Body of pancreas (tissue), 4 donors: ENCODE measurements around the gene CAMTA1. TPM values are rescaled to one million over a fixed set of nuclear protein-coding genes. Genes with fewer than 3 reads are reported as not detected.
A peak's percentile ranks its signal among the peaks of the same experiment; 100 is the strongest.

Experiments used
- ATAC-seq: fragments of 150-250 bp; one replicate; pipeline ENCODE4 v1.9.1; 2016
- DNase-seq, 4 donors: peaks; one replicate each; pipeline ENCODE4 v3.0.0-alpha.2; 2019
- H3K27ac ChIP-seq, 4 donors: fragments of 200-600 bp; sonication (generic); 1 replicate in 3 of 4; 2 replicates in 1 of 4; pipeline versions ENCODE4 v1.5.1 to v1.6.1; 2016 to 2019; ENCODE audit warnings: mild to moderate bottlenecking in 1 of 4, mixed read lengths in 1 of 4, moderate library complexity in 1 of 4
- H3K27me3 ChIP-seq, 2 donors: fragments of 200-600 bp; sonication (generic); one replicate each; pipeline ENCODE4 v1.6.0; 2016; ENCODE audit warnings: mild to moderate bottlenecking in 1 of 2
- H3K36me3 ChIP-seq, 2 donors: fragments of 200-600 bp; sonication (generic); replicated peaks in 1 of 2; 2 replicates each; pipeline ENCODE4 v1.5.1; 2016; ENCODE audit warnings: low read depth in 2 of 2; ENCODE audit not compliant: insufficient read depth in 1 of 2
- H3K4me1 ChIP-seq: fragments of 200-600 bp; sonication (generic); one replicate; pipeline ENCODE4 v1.6.0; 2016
- H3K4me3 ChIP-seq, 2 donors: fragments of 200-600 bp; sonication (generic); 1 replicate in 1 of 2; 2 replicates in 1 of 2; pipeline ENCODE4 v1.5.1; 2016 to 2019
- H3K9me3 ChIP-seq, 3 donors: fragments of 200-600 bp; sonication (generic); 1 replicate in 2 of 3; 2 replicates in 1 of 3; pipeline ENCODE4 v1.5.1; 2016
- POLR2A ChIP-seq, 3 donors: fragments of 450-650 bp; IDR thresholded peaks; one replicate each; pipeline ENCODE4 v1.6.1; 2016; ENCODE audit warnings: antibody characterized with exemption in 3 of 3, mild to moderate bottlenecking in 2 of 3
- WGBS, 2 donors: methylation state at CpG; one replicate each; pipeline ENCODE4 v1.1.5; 2017; 5-methylcytosine and 5-hydroxymethylcytosine counted together
- intact Hi-C: fragments of 100-400 bp; cut with DNase I; formaldehyde crosslinking; loops from one replicate; pipeline ENCODE4 v1.15.1; 2023
- total RNA-seq, 2 donors: library from RNA; depleted of rRNA; stranded (reverse); fragments of >200 nt; gene quantifications; one replicate each; pipeline ENCODE4 v1.1.0, GENCODE V29; 2016
- TF ChIP-seq, protein P1 (sequence below), 7 experiments: fragments of 450-650 bp in 4 of 7; fragments of 200-600 bp in 3 of 7; sonication (generic) in 3 of 7; IDR thresholded peaks; one replicate each; pipeline ENCODE4 v1.5.1; 2016 to 2019; ENCODE audit warnings: antibody characterized with exemption in 7 of 7

CAMTA1 gene
- total RNA-seq, 2 donors from 2014 or later: 36.3 to 59.7 TPM

DNA sequence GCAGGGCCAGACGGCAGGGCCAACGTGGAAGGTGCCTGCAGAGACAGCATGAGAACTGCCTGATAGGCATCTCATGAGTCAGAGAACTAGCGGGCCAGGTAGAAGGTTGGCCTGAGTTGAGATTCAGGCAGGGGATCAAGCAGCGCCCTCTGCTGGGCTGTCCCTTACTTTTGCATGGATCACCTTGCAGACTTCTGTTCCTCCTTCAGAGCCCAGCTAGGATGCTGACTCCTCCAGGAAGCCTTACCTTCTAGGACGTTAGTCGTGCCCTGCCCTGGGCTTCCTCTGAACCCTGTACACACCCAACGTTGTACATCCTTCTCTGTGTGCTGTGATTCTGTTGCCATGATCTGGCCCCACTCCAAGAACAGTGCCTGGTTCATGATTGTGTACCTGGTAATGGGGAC is 754.5 kb downstream of the CAMTA1 start:
- Histone ChIP-seq H3K9me3 (no peaks in the 10 kb centered on the region), H3K36me3 (no peaks in the 10 kb centered on the region), H3K4me3 (no peak overlapping the region), H3K27me3 (no peaks in the 10 kb centered on the region), H3K4me1 (no peaks in the 10 kb centered on the region), H3K27ac (no peak overlapping the region)
- ATAC-seq (peak; percentile 24), DNase-seq (peak; percentile 45 to 59 (median 56))
- 30 to 44% methylated on average over 7 of the region's 7 CpGs for WGBS, 2 donors
- intact Hi-C loops: no loop called here
- no peak for TF ChIP-seq POLR2A (IDR thresholded peaks at IDR 0.05)
- TF ChIP-seq, protein P1, sequence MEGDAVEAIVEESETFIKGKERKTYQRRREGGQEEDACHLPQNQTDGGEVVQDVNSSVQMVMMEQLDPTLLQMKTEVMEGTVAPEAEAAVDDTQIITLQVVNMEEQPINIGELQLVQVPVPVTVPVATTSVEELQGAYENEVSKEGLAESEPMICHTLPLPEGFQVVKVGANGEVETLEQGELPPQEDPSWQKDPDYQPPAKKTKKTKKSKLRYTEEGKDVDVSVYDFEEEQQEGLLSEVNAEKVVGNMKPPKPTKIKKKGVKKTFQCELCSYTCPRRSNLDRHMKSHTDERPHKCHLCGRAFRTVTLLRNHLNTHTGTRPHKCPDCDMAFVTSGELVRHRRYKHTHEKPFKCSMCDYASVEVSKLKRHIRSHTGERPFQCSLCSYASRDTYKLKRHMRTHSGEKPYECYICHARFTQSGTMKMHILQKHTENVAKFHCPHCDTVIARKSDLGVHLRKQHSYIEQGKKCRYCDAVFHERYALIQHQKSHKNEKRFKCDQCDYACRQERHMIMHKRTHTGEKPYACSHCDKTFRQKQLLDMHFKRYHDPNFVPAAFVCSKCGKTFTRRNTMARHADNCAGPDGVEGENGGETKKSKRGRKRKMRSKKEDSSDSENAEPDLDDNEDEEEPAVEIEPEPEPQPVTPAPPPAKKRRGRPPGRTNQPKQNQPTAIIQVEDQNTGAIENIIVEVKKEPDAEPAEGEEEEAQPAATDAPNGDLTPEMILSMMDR (IDR thresholded peaks at IDR 0.05): peak in 6 of 7 experiments; percentile 12 to 35 (median 26)

DNA sequence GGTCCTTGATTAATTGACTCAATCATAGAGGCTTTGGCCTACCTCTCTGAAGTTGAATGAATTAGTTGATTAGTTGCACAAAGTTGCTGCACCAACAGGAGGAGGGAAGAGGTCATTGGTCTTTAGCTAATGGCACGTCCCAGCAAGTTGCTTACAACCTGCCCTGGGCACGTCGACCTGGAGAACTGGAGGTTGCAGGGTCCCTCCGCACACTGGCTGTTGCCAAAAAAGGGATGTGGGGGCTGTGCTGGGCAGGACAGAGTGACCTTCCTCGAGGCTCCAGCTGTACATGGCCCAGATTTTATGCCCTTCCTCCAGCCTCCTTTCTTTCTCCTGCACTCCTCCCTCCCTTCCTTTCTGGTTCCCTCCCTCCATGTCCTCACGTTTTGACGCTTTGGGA is 755.6 kb downstream of the CAMTA1 start:
- H3K4me3 ChIP-seq: no peak overlapping the region
- no peaks in the 10 kb centered on the region for H3K36me3 ChIP-seq
- DNase-seq: no peak
- ATAC-seq: no peak
- H3K27me3 ChIP-seq: no peaks in the 10 kb centered on the region
- WGBS, 2 donors: 66 to 67% methylated on average over 7 of the region's 7 CpGs
- H3K4me1 ChIP-seq: no peaks in the 10 kb centered on the region
- TF ChIP-seq, protein P1 (IDR thresholded peaks at IDR 0.05): no peak
- TF ChIP-seq POLR2A (IDR thresholded peaks at IDR 0.05): no peak
- H3K27ac ChIP-seq: no peak overlapping the region
- H3K9me3 ChIP-seq: no peaks in the 10 kb centered on the region
- intact Hi-C loops: no loop called here

DNA sequence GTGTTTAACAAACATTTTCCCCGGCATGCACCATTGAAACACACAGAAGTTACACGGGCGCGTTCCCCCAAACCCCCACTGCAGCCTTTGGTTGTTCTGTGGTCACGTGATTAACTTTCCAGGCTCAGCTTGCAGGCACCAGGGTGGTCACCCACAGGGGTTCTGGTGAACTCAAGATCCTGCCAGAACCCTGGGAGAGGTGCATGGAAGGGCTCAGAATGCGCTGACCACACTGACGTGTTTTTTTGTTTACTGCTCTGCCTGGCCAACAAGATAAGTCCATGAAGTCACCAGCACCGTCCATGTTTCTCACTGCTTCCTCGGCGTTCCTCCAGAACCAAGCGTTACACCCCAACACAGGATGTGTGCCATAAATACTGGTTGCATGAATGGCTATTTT is 756.4 kb downstream of the CAMTA1 start:
- WGBS, 2 donors: 65 to 75% methylated on average over 11 of the region's 11 CpGs

DNA sequence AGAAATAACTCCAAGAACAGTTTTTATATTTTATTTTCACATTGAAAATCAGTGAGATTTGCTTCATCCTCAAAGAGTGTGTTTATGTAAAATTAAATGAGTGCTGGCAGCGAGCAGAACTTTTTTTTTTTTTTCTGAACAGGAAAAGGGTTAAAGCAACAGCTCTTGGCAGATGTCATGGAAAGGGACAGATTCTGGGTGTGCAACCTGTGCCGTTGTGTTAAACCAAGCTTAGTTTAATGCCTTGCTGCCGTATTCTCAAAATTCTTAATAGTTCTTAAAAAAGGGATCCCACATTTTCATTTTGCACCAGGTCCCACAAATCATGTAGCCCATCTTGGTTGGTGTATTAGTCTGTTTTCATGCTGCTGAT is 758.5 kb downstream of the CAMTA1 start:
- 81 to 85% methylated on average over 3 of the region's 3 CpGs for WGBS, 2 donors
- no peak for ATAC-seq
- intact Hi-C loops: no loop called here

More for the DNA sequence above, 756.4 kb downstream of the CAMTA1 start:
- Histone ChIP-seq H3K27me3 (no peaks in the 10 kb centered on the region), H3K4me3 (no peak overlapping the region), H3K4me1 (no peaks in the 10 kb centered on the region), H3K36me3 (no peaks in the 10 kb centered on the region), H3K27ac (no peak overlapping the region), H3K9me3 (no peaks in the 10 kb centered on the region)
- ATAC-seq (no peak), DNase-seq (no peak)
- TF ChIP-seq POLR2A (IDR thresholded peaks at IDR 0.05): no peak
- TF ChIP-seq, protein P1 (IDR thresholded peaks at IDR 0.05): no peak
- intact Hi-C loops: no loop called here

More for the DNA sequence above, 758.5 kb downstream of the CAMTA1 start:
- H3K27me3 ChIP-seq: no peaks in the 10 kb centered on the region
- no peaks in the 10 kb centered on the region for H3K9me3 ChIP-seq
- H3K4me3 ChIP-seq: no peak overlapping the region
- no peak for DNase-seq
- H3K4me1 ChIP-seq: no peaks in the 10 kb centered on the region
- TF ChIP-seq POLR2A (IDR thresholded peaks at IDR 0.05): no peak
- TF ChIP-seq, protein P1 (IDR thresholded peaks at IDR 0.05): no peak
- H3K36me3 ChIP-seq: no peaks in the 10 kb centered on the region
- H3K27ac ChIP-seq: no peak overlapping the region
